GM12878 (cell line): ENCODE measurements around the gene CARHSP1. TPM values are rescaled to one million over a fixed set of nuclear protein-coding genes. Genes with fewer than 3 reads are reported as not detected.

Experiments used
- ATAC-seq: fragments of 200-7000 bp; cut with Tn5 transposase; 3 replicates; pipeline ENCODE4 v1.9.1; 2020; ENCODE audit warnings: mild to moderate bottlenecking, moderate library complexity
- BruUV-seq: library from RNA; stranded (reverse); fragments of 400-500 nt; replicated peaks from 2 replicates; lab custom pipeline; 2021; lab: Mats Ljungman, UMichigan
- CTCF ChIA-PET: fragments of 300-600 bp; sonication (Branson Sonifier 250); formaldehyde crosslinking; extraction: SDS; loops from one replicate; lab custom pipeline; 2021; ENCODE audit warnings: inconsistent platforms; lab: Yijun Ruan, JAX
- POLR2A ChIA-PET: fragments of 350-600 bp; formaldehyde crosslinking; extraction: SDS; loops from one replicate; lab custom pipeline; 2021; ENCODE audit warnings: inconsistent platforms; lab: Charles Lee
- RAD21 ChIA-PET: fragments of 300-600 bp; sonication (Branson Sonifier 250); formaldehyde crosslinking; loops from one replicate; lab custom pipeline; 2023; ENCODE audit warnings: antibody characterized with exemption; ENCODE audit not compliant: unreplicated experiment; lab: Charles Lee
- SMC1A ChIA-PET: fragments of 300-600 bp; sonication (Branson Sonifier 250); formaldehyde crosslinking; loops from one replicate; lab custom pipeline; 2023; ENCODE audit not compliant: unreplicated experiment, uncharacterized antibody; lab: Charles Lee
- DNase-seq: peaks from one replicate; pipeline ENCODE4 v3.0.0-alpha.2; 2011; ENCODE audit warnings: low read depth, low spot score
- FAIRE-seq: peaks from 3 replicates; lab custom pipeline; 2011; peaks lifted over from hg19 to GRCh38; lab: Jason Lieb, UNC
- H2AFZ ChIP-seq: 2 replicates; pipeline ENCODE4 v1.6.0; 2011; ENCODE audit warnings: low read depth, low read length, control low read depth; ENCODE audit not compliant: control insufficient read depth
- H3K27ac ChIP-seq: 2 replicates; pipeline ENCODE4 v1.5.1; 2011; ENCODE audit warnings: control low read depth; ENCODE audit not compliant: control insufficient read depth, insufficient read depth
- H3K27me3 ChIP-seq, 2 experiments: replicated peaks in 1 of 2; 2 replicates each; pipeline versions ENCODE4 v1.6.0 to v1.6.1; 2011; ENCODE audit warnings: low read length in 1 of 2; ENCODE audit not compliant: control insufficient read depth in 2 of 2, insufficient read depth in 2 of 2
- H3K36me3 ChIP-seq, 2 experiments: 2 replicates each; pipeline ENCODE4 v1.5.1; 2011; ENCODE audit warnings: low read length in 1 of 2; ENCODE audit not compliant: control insufficient read depth in 2 of 2, insufficient read depth in 2 of 2
- H3K4me1 ChIP-seq: 2 replicates; pipeline ENCODE4 v1.6.1; 2011; ENCODE audit warnings: mild to moderate bottlenecking, low read length, moderate library complexity, mixed read lengths; ENCODE audit not compliant: control insufficient read depth, insufficient read depth
- H3K4me2 ChIP-seq: 2 replicates; pipeline ENCODE4 v1.6.0; 2011; ENCODE audit warnings: control low read depth; ENCODE audit not compliant: control insufficient read depth, insufficient read depth
- H3K4me3 ChIP-seq: fragments of 200-600 bp; sonication (generic); 2 replicates; pipeline ENCODE4 v1.5.1; 2016
- H3K79me2 ChIP-seq: 2 replicates; pipeline ENCODE4 v1.6.0; 2011; ENCODE audit warnings: low read length; ENCODE audit not compliant: control insufficient read depth, insufficient read depth
- H3K9ac ChIP-seq: 2 replicates; pipeline ENCODE4 v1.8.0; 2011; ENCODE audit warnings: low read length, control low read depth, mixed read lengths; ENCODE audit not compliant: control insufficient read depth, insufficient read depth
- H3K9me3 ChIP-seq: replicated peaks from 3 replicates; pipeline ENCODE4 v1.5.1; 2011; ENCODE audit warnings: mild to moderate bottlenecking, low read length; ENCODE audit not compliant: control insufficient read depth, insufficient read depth
- H4K20me1 ChIP-seq: 2 replicates; pipeline ENCODE4 v1.6.0; 2011; ENCODE audit not compliant: control insufficient read depth, insufficient read depth
- BCL3 ChIP-seq: IDR thresholded peaks from 2 replicates; pipeline ENCODE4 v1.6.1; 2011; ENCODE audit warnings: borderline replicate concordance, low read depth, mild to moderate bottlenecking, moderate library complexity, low read length; ENCODE audit not compliant: insufficient read depth, poor library complexity, severe bottlenecking
- CBX3 ChIP-seq: fragments of 200-600 bp; sonication (generic); IDR thresholded peaks from 2 replicates; pipeline ENCODE4 v1.6.1; 2016; ENCODE audit warnings: low read depth, borderline replicate concordance
- CEBPB ChIP-seq, 2 experiments: fragments of 150-350 bp in 1 of 2; IDR thresholded peaks; 2 replicates each; pipeline ENCODE4 v1.6.1; 2012 to 2014; ENCODE audit warnings: low read depth in 2 of 2, low read length in 2 of 2, borderline replicate concordance in 1 of 2, inconsistent platforms in 1 of 2
- CHD2 ChIP-seq: IDR thresholded peaks from 2 replicates; pipeline ENCODE4 v1.6.1; 2011; ENCODE audit warnings: low read depth, low read length, improper control_type of control experiment, borderline replicate concordance
- CTCF ChIP-seq, 3 experiments: IDR thresholded peaks in 2 of 3; conservative IDR thresholded peaks in 1 of 3; 2 replicates each; pipeline ENCODE4 v1.5.1; 2011; ENCODE audit warnings: low read depth in 3 of 3, low read length in 3 of 3, mild to moderate bottlenecking in 3 of 3, control low read depth in 2 of 3, moderate library complexity in 2 of 3, inconsistent platforms in 1 of 3, mixed read lengths in 1 of 3; ENCODE audit not compliant: control insufficient read depth in 2 of 3, insufficient read depth in 1 of 3; ENCODE audit errors: extremely low read depth in 1 of 3
- DPF2 ChIP-seq: fragments of 450-650 bp; IDR thresholded peaks from 2 replicates; pipeline ENCODE4 v1.6.1; 2017; ENCODE audit warnings: mild to moderate bottlenecking
- EP300 ChIP-seq, 2 experiments: fragments of 150-350 bp in 1 of 2; IDR thresholded peaks; 2 replicates each; pipeline ENCODE4 v1.6.1; 2011 to 2012; ENCODE audit warnings: low read depth in 2 of 2, low read length in 2 of 2, borderline replicate concordance in 1 of 2, improper control_type of control experiment in 1 of 2, inconsistent platforms in 1 of 2; ENCODE audit not compliant: control insufficient read depth in 1 of 2
- ETV6 ChIP-seq, 2 experiments: fragments of 450-650 bp in 1 of 2; IDR thresholded peaks in 1 of 2; conservative IDR thresholded peaks in 1 of 2; 2 replicates each; pipeline ENCODE4 v1.6.1; 2014; ENCODE audit warnings: antibody characterized with exemption in 1 of 2, borderline replicate concordance in 1 of 2, low read depth in 1 of 2, mild to moderate bottlenecking in 1 of 2, moderate library complexity in 1 of 2
- FOXM1 ChIP-seq: IDR thresholded peaks from 2 replicates; pipeline ENCODE4 v1.6.1; 2012; ENCODE audit warnings: low read depth, mild to moderate bottlenecking, inconsistent platforms, low read length, moderate library complexity
- IRF3 ChIP-seq: fragments of 450-650 bp; IDR thresholded peaks from 2 replicates; pipeline ENCODE4 v1.6.1; 2014; ENCODE audit warnings: mild to moderate bottlenecking
- MAX ChIP-seq: IDR thresholded peaks from 2 replicates; pipeline ENCODE4 v1.6.1; 2012; ENCODE audit warnings: low read depth, low read length, improper control_type of control experiment
- MYB ChIP-seq: fragments of 150-350 bp; IDR thresholded peaks from 2 replicates; pipeline ENCODE4 v1.6.1; 2014; ENCODE audit warnings: mild to moderate bottlenecking, low read depth, low read length, borderline replicate concordance
- POLR2AphosphoS2 ChIP-seq: IDR thresholded peaks from 2 replicates; pipeline ENCODE4 v1.6.1; 2011; ENCODE audit warnings: low read depth, mild to moderate bottlenecking, low read length, improper control_type of control experiment, moderate library complexity
- POLR2AphosphoS5 ChIP-seq: IDR thresholded peaks from 2 replicates; pipeline ENCODE4 v1.6.1; 2011; ENCODE audit warnings: mild to moderate bottlenecking, low read length, inconsistent platforms
- USF2 ChIP-seq: IDR thresholded peaks from 2 replicates; pipeline ENCODE4 v1.6.1; 2011; ENCODE audit warnings: low read depth, low read length, improper control_type of control experiment, borderline replicate concordance
- WGBS: methylation state at CpG from one replicate; pipeline ENCODE4 v1.1.6; 2016; ENCODE audit warnings: low lambda C conversion rate; ENCODE audit not compliant: insufficient replicate concordance, insufficient coverage; ENCODE audit errors: missing lambda C conversion rate; 5-methylcytosine and 5-hydroxymethylcytosine counted together
- in situ Hi-C: fragments of 300-500 bp; cut with MboI; formaldehyde crosslinking; loops from 9 replicates; pipeline ENCODE4 v1.14.3; 2018; ENCODE audit warnings: mixed read lengths
- intact Hi-C: fragments of 100-400 bp; cut with micrococcal nuclease; formaldehyde crosslinking; loops from one replicate; pipeline ENCODE4 v1.14.2; 2022; ENCODE audit not compliant: unreplicated experiment
- polyA plus RNA-seq, 11 experiments: library from polyadenylated mRNA; depleted of rRNA in 4 of 11; unstranded in 6 of 11; stranded (reverse) in 5 of 11; fragments of >200 nt; fragmentation: Nextera tagmentation in 4 of 11; fragmentation: Illumina TruSeq in 1 of 11; extraction: Ambion mirVana in 4 of 11; extraction: Trizol in 1 of 11; gene quantifications; 1 replicate in 1 of 11; 2 replicates in 10 of 11; pipeline versions ENCODE4 v1.2.1 to v1.2.3, GENCODE V29; 2011 to 2016; ENCODE audit warnings: inconsistent platforms in 2 of 11, missing spikeins in 2 of 11, low read depth in 1 of 11
- total RNA-seq, 4 experiments: library from RNA; depleted of rRNA in 3 of 4; stranded (reverse); fragments of >200 nt in 3 of 4; fragmentation: Illumina TruSeq in 1 of 4; extraction: Trizol in 1 of 4; gene quantifications; 2 replicates each; pipeline versions ENCODE4 v1.2.1 to v1.2.3, GENCODE V29; 2013 to 2021

The CARHSP1 gene
- total and polyA plus RNA-seq, 10 of the 15 experiments (the other 5 are each of a cell fraction or from before 2014, with no cell fraction given) = 5.5 to 112 (median 67.0) TPM

- ATAC-seq = no peak
- Histone ChIP-seq H2AFZ (no peak overlapping the region), H3K79me2 (peaks cover 33% of the 10 kb centered on the region), H3K9ac (no peak overlapping the region), H3K9me3 (no peaks in the 10 kb centered on the region; the same call in 2 of the 3 replicates), H3K27me3 (no peaks in the 10 kb centered on the region), H3K4me3 (no peak overlapping the region), H3K27ac (no peak overlapping the region), H3K36me3 (peaks cover 16 to 39% of the 10 kb centered on the region in 2 experiments), H4K20me1 (peaks cover 6% of the 10 kb centered on the region), H3K4me1 (peaks cover 1% of the 10 kb centered on the region; the same call in 1 of the 2 replicates), H3K4me2 (no peak overlapping the region)
- ChIA-PET POLR2A (interaction anchor here (1.5 to 2.5 kb wide), 2 partner anchors 10 to 58 kb away, joined by 3 to 8 read pairs; partner anchors contain the start of gene CARHSP1), SMC1A (no interaction called here), CTCF (interaction anchor here (0.8 to 1.7 kb wide), 3 partner anchors 14 to 21 kb away, joined by 5 to 6 read pairs (median 5); no protein-coding TSS in a partner anchor), RAD21 (interaction anchor here (0.8 to 1.0 kb wide), 2 partner anchors 10 to 40 kb away, joined by 3 read pairs; partner anchors contain the start of gene CARHSP1)
- intact Hi-C loops (no loop called here), in situ Hi-C loops (no loop called here)
- no peak for FAIRE-seq
- 90% methylated on average over 31 of the region's 31 CpGs for WGBS
- no peak for DNase-seq
- BruUV-seq = no TSS peak
- TF ChIP-seq CEBPB (IDR thresholded peaks at IDR 0.05; ENCODE audit: borderline replicate concordance in 1 of 2, low read depth in 2 of 2, low read length in 2 of 2) = no peak
- no peak for TF ChIP-seq USF2
- no peak for TF ChIP-seq MAX
- no peak for TF ChIP-seq CTCF (IDR thresholded peaks at IDR 0.05 in 2 of 3, conservative IDR thresholded peaks at IDR 0.05 in 1 of 3; ENCODE audit: control insufficient read depth in 2 of 3, extremely low read depth in 1 of 3, insufficient read depth in 1 of 3, low read depth in 3 of 3, low read length in 3 of 3)
- no peak for TF ChIP-seq MYB
- TF ChIP-seq CBX3 = no peak
- TF ChIP-seq IRF3 = no peak
- TF ChIP-seq DPF2 = no peak
- peak; percentile 34; the same call in 1 of the 2 replicates for TF ChIP-seq POLR2AphosphoS5
- peak; percentile 72; the same call in 1 of the 2 replicates for TF ChIP-seq POLR2AphosphoS2
- TF ChIP-seq ETV6 (conservative IDR thresholded peaks at IDR 0.05 in 1 of 2, IDR thresholded peaks at IDR 0.05 in 1 of 2; ENCODE audit: borderline replicate concordance in 1 of 2, low read depth in 1 of 2) = no peak
- TF ChIP-seq CHD2 = no peak
- TF ChIP-seq EP300 (IDR thresholded peaks at IDR 0.05; ENCODE audit: borderline replicate concordance in 1 of 2, control insufficient read depth in 1 of 2, low read depth in 2 of 2, low read length in 2 of 2) = no peak
- TF ChIP-seq BCL3 = no peak
- TF ChIP-seq FOXM1 = no peak
Measured at GRCh38 chr16:8858994-8859912, 9.6 kb downstream of the CARHSP1 start.
